ENCODE results near the gene LPIN3. TPM values are rescaled to one million over a fixed set of nuclear protein-coding genes. Genes with fewer than 3 reads are reported as not detected.
A peak's percentile ranks its signal among the peaks of the same experiment; 100 is the strongest.

Gene LPIN3
- total and polyA plus RNA-seq, 5 donors from 2014 or later: 0.10 to 0.35 TPM; not detected in 3

GRCh38 chr20:41393705-41394066, 53.1 kb downstream of the LPIN3 start:
- no peaks in the 10 kb centered on the region for H3K9me3 Mint-ChIP-seq
- no peaks in the 10 kb centered on the region for H3K27me3 ChIP-seq (ENCODE audit: control insufficient read depth, insufficient read depth, low read length)
- no peak overlapping the region for H3K27ac Mint-ChIP-seq
- H3K4me3 ChIP-seq (ENCODE audit: low read depth, low read length): no peak overlapping the region
- no peak overlapping the region for H3K4me3 Mint-ChIP-seq
- H3K36me3 Mint-ChIP-seq: no peaks in the 10 kb centered on the region
- H3K4me1 ChIP-seq (ENCODE audit: control insufficient read depth, insufficient read depth, low read length, poor library complexity, severe bottlenecking): no peaks in the 10 kb centered on the region
- H3K27me3 Mint-ChIP-seq: no peaks in the 10 kb centered on the region
- no peak overlapping the region for H3K27ac ChIP-seq (ENCODE audit: insufficient read depth, low read length, poor library complexity, severe bottlenecking)
- H3K4me1 Mint-ChIP-seq: peaks cover 0 to 3% (median 0%) of the 10 kb centered on the region in 4 donors
- no peak for ATAC-seq (ENCODE audit: low read depth in 2 of 2)
- no peak for DNase-seq
- no peaks in the 10 kb centered on the region for H3K9me3 ChIP-seq (ENCODE audit: control insufficient read depth in 2 of 2, low read length in 2 of 2)
- H3K36me3 ChIP-seq (ENCODE audit: control insufficient read depth, insufficient read depth, low read length): no peaks in the 10 kb centered on the region

GRCh38 chr20:41394081-41394480, 53.5 kb downstream of the LPIN3 start:
- Mint-ChIP-seq H3K27ac (no peak overlapping the region), H3K27me3 (no peaks in the 10 kb centered on the region), H3K4me1 (peaks cover 0 to 3% (median 0%) of the 10 kb centered on the region in 4 donors), H3K4me3 (no peak overlapping the region), H3K9me3 (no peaks in the 10 kb centered on the region), H3K36me3 (no peaks in the 10 kb centered on the region)
- DNase-seq (no peak), ATAC-seq (ENCODE audit: low read depth in 2 of 2) (no peak)
- Histone ChIP-seq H3K9me3 (ENCODE audit: control insufficient read depth in 2 of 2, low read length in 2 of 2) (no peaks in the 10 kb centered on the region), H3K4me3 (ENCODE audit: low read depth, low read length) (no peak overlapping the region), H3K27me3 (ENCODE audit: control insufficient read depth, insufficient read depth, low read length) (no peaks in the 10 kb centered on the region), H3K4me1 (ENCODE audit: control insufficient read depth, insufficient read depth, low read length, poor library complexity, severe bottlenecking) (no peaks in the 10 kb centered on the region), H3K27ac (ENCODE audit: insufficient read depth, low read length, poor library complexity, severe bottlenecking) (no peak overlapping the region), H3K36me3 (ENCODE audit: control insufficient read depth, insufficient read depth, low read length) (no peaks in the 10 kb centered on the region)

- Histone ChIP-seq H3K27me3 (ENCODE audit: control insufficient read depth, insufficient read depth, low read length) (no peaks in the 10 kb centered on the region), H3K4me1 (ENCODE audit: control insufficient read depth, insufficient read depth, low read length, poor library complexity, severe bottlenecking) (no peaks in the 10 kb centered on the region), H3K4me3 (ENCODE audit: low read depth, low read length) (no peak overlapping the region), H3K27ac (ENCODE audit: insufficient read depth, low read length, poor library complexity, severe bottlenecking) (no peak overlapping the region), H3K9me3 (ENCODE audit: control insufficient read depth in 2 of 2, low read length in 2 of 2) (no peaks in the 10 kb centered on the region), H3K36me3 (ENCODE audit: control insufficient read depth, insufficient read depth, low read length) (no peaks in the 10 kb centered on the region)
- DNase-seq: no peak
- Mint-ChIP-seq H3K36me3 (no peaks in the 10 kb centered on the region), H3K27ac (peak overlapping the region in 1 of 3 donors; percentile 38), H3K27me3 (no peaks in the 10 kb centered on the region), H3K4me1 (peaks cover 0 to 3% (median 0%) of the 10 kb centered on the region in 4 donors), H3K9me3 (no peaks in the 10 kb centered on the region), H3K4me3 (no peak overlapping the region)
- ATAC-seq (ENCODE audit: low read depth in 2 of 2): no peak
These were observed 54.5 kb downstream of the LPIN3 start for GRCh38 chr20:41394931-41395666.

- H3K36me3 ChIP-seq (ENCODE audit: control insufficient read depth, insufficient read depth, low read length): no peaks in the 10 kb centered on the region
- no peaks in the 10 kb centered on the region for H3K9me3 Mint-ChIP-seq
- no peaks in the 10 kb centered on the region for H3K36me3 Mint-ChIP-seq
- no peaks in the 10 kb centered on the region for H3K9me3 ChIP-seq (ENCODE audit: control insufficient read depth in 2 of 2, low read length in 2 of 2)
- H3K27me3 Mint-ChIP-seq: no peaks in the 10 kb centered on the region
- H3K4me1 ChIP-seq (ENCODE audit: control insufficient read depth, insufficient read depth, low read length, poor library complexity, severe bottlenecking): no peaks in the 10 kb centered on the region
- H3K4me3 Mint-ChIP-seq: no peak overlapping the region
- no peak overlapping the region for H3K27ac ChIP-seq (ENCODE audit: insufficient read depth, low read length, poor library complexity, severe bottlenecking)
- ATAC-seq (ENCODE audit: low read depth in 2 of 2) (no peak), DNase-seq (no peak)
- no peaks in the 10 kb centered on the region for H3K27me3 ChIP-seq (ENCODE audit: control insufficient read depth, insufficient read depth, low read length)
- no peak overlapping the region for H3K4me3 ChIP-seq (ENCODE audit: low read depth, low read length)
- peaks cover 0 to 3% (median 0%) of the 10 kb centered on the region in 4 donors for H3K4me1 Mint-ChIP-seq
- H3K27ac Mint-ChIP-seq: no peak overlapping the region
These were observed 55.3 kb downstream of the LPIN3 start for GRCh38 chr20:41395667-41396664.

GRCh38 chr20:41398408-41398807, 57.8 kb downstream of the LPIN3 start:
- no peak overlapping the region for H3K4me3 Mint-ChIP-seq
- no peak overlapping the region for H3K27ac Mint-ChIP-seq
- H3K27me3 Mint-ChIP-seq: no peaks in the 10 kb centered on the region

GRCh38 chr20:41403604-41404003, 63.0 kb downstream of the LPIN3 start:
- H3K9me3 ChIP-seq (ENCODE audit: control insufficient read depth in 2 of 2, low read length in 2 of 2): no peaks in the 10 kb centered on the region
- H3K9me3 Mint-ChIP-seq: no peaks in the 10 kb centered on the region
- no peak overlapping the region for H3K27ac Mint-ChIP-seq
- peaks cover 5% of the 10 kb centered on the region for H3K4me1 ChIP-seq (ENCODE audit: control insufficient read depth, insufficient read depth, low read length, poor library complexity, severe bottlenecking)
- H3K4me3 ChIP-seq (ENCODE audit: low read depth, low read length): no peak overlapping the region
- no peak for ATAC-seq (ENCODE audit: low read depth in 2 of 2)
- H3K36me3 Mint-ChIP-seq: peaks cover 41% of the 10 kb centered on the region
- DNase-seq: no peak
- H3K27me3 ChIP-seq (ENCODE audit: control insufficient read depth, insufficient read depth, low read length): no peaks in the 10 kb centered on the region
- no peak overlapping the region for H3K4me3 Mint-ChIP-seq
- H3K36me3 ChIP-seq (ENCODE audit: control insufficient read depth, insufficient read depth, low read length): peaks cover 53% of the 10 kb centered on the region
- H3K27ac ChIP-seq (ENCODE audit: insufficient read depth, low read length, poor library complexity, severe bottlenecking): no peak overlapping the region
- H3K27me3 Mint-ChIP-seq: no peaks in the 10 kb centered on the region
- peaks cover 0 to 4% (median 1%) of the 10 kb centered on the region in 4 donors for H3K4me1 Mint-ChIP-seq

More at GRCh38 chr20:41398408-41398807, 57.8 kb downstream of the LPIN3 start:
- H3K9me3 ChIP-seq (ENCODE audit: control insufficient read depth in 2 of 2, low read length in 2 of 2): no peaks in the 10 kb centered on the region
- no peak overlapping the region for H3K4me3 ChIP-seq (ENCODE audit: low read depth, low read length)
- no peak for ATAC-seq (ENCODE audit: low read depth in 2 of 2)
- Mint-ChIP-seq H3K36me3 (peaks cover 12% of the 10 kb centered on the region), H3K9me3 (no peaks in the 10 kb centered on the region), H3K4me1 (peaks cover 0 to 3% (median 0%) of the 10 kb centered on the region in 4 donors)
- H3K4me1 ChIP-seq (ENCODE audit: control insufficient read depth, insufficient read depth, low read length, poor library complexity, severe bottlenecking): no peaks in the 10 kb centered on the region
- no peaks in the 10 kb centered on the region for H3K27me3 ChIP-seq (ENCODE audit: control insufficient read depth, insufficient read depth, low read length)
- DNase-seq: no peak
- no peak overlapping the region for H3K27ac ChIP-seq (ENCODE audit: insufficient read depth, low read length, poor library complexity, severe bottlenecking)
- H3K36me3 ChIP-seq (ENCODE audit: control insufficient read depth, insufficient read depth, low read length): peaks cover 4% of the 10 kb centered on the region

- Histone ChIP-seq H3K36me3 (ENCODE audit: control insufficient read depth, insufficient read depth, low read length) (peaks cover 68% of the 10 kb centered on the region), H3K27me3 (ENCODE audit: control insufficient read depth, insufficient read depth, low read length) (no peaks in the 10 kb centered on the region), H3K4me3 (ENCODE audit: low read depth, low read length) (no peak overlapping the region), H3K9me3 (ENCODE audit: control insufficient read depth in 2 of 2, low read length in 2 of 2) (no peaks in the 10 kb centered on the region), H3K27ac (ENCODE audit: insufficient read depth, low read length, poor library complexity, severe bottlenecking) (no peak overlapping the region), H3K4me1 (ENCODE audit: control insufficient read depth, insufficient read depth, low read length, poor library complexity, severe bottlenecking) (peaks cover 10% of the 10 kb centered on the region)
- H3K27ac Mint-ChIP-seq: no peak overlapping the region
- H3K27me3 Mint-ChIP-seq: no peaks in the 10 kb centered on the region
- ATAC-seq (ENCODE audit: low read depth in 2 of 2) (no peak), DNase-seq (no peak)
- peaks cover 0 to 13% (median 4%) of the 10 kb centered on the region in 4 donors for H3K4me1 Mint-ChIP-seq
- H3K36me3 Mint-ChIP-seq: peaks cover 52% of the 10 kb centered on the region
- no peak overlapping the region for H3K4me3 Mint-ChIP-seq
- no peaks in the 10 kb centered on the region for H3K9me3 Mint-ChIP-seq
These were observed 64.8 kb downstream of the LPIN3 start for GRCh38 chr20:41405436-41405835.
